DMS53 treated with DMSO at 0.1 percent for 48 hours (cell line): ENCODE measurements around the gene PRAMEF13.
"Not testable (repeated sequence)": the region's sequence is repeated elsewhere in the genome, so short reads cannot be mapped to it uniquely, and the experiment has no call there.

Experiments
- DNase-seq: peaks from one replicate; lab custom pipeline; 2025; ENCODE audit not compliant: unreplicated experiment; lab: John Stamatoyannopoulos, UW

PRAMEF13 gene, protein sequence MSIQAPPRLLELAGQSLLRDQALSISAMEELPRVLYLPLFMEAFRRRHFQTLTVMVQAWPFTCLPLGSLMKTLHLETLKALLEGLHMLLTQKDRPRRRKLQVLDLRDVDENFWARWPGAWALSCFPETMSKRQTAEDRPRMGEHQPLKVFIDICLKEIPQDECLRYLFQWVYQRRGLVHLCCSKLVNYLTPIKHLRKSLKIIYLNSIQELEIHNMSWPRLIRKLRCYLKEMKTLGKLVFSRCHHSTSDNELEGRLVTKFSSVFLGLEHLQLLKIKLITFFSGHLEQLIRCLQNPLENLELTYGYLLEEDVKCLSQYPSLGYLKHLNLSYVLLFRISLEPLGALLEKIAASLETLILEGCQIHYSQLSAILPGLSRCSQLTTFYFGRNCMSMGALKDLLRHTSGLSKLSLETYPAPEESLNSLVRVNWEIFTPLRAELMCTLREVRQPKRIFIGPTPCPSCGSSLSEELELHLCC

DNA sequence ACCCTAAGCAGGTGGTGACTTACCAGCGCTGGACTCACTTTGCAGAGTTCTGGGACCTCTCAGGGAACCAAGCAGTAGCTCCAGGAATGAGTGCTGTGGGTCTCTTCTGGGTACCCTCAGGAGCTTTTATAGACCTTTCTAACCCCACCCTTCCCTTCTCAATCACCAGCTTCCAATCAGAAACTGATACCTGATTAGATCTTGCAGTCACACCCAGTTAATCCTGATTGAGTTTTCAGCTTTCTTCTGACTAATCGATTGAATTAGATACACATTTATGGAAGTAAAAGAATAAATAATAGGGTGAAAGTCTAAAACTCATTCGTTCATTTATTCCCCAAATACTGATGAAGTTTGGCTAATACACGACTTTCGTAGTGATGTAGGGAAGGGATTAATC is at the start of gene PRAMEF13:
Gene PRAMEF13 (minus strand): TSS at position 101 of the 400 bp plus-strand sequence. CDS start 1,820 bp downstream, outside the sequence.
- DNase-seq: not testable (repeated sequence)

DNA sequence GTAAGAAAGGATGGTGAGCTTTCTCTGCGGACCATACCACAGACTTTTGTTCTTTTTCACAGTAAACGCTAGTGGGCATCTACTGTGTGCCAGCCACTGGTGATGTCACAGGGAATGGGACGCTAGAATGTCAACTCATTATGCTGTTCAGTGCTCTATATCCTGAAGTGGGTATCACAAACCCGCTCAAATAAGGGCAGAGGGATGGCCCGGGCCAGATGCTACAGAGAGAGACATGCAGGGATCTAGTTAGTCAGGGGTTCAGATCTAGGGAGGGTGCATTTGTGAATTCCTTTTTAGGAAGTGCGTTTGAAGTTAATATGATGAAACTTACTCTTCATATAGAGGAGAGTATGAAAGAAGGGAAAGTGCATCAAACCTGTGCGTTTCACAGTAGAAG is 45.9 kb upstream of the PRAMEF13 start:
- not testable (repeated sequence) for DNase-seq

DNA sequence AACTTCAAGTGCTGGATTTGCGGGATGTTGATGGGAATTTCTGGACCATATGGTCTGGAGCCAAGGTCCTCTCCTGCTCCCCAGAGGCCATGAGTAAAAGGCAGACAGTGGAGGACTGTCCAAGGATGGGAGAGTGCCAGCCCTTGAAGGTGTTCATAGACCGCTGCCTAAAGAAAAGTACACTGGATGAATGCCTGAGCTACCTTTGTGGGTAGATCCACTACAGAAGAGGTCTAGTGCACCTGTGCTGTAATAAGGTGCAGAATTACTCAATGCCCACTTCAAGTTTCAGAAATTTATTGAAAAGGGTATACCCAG is 45.3 kb upstream of the PRAMEF13 start:
- DNase-seq: not testable (repeated sequence)

DNA sequence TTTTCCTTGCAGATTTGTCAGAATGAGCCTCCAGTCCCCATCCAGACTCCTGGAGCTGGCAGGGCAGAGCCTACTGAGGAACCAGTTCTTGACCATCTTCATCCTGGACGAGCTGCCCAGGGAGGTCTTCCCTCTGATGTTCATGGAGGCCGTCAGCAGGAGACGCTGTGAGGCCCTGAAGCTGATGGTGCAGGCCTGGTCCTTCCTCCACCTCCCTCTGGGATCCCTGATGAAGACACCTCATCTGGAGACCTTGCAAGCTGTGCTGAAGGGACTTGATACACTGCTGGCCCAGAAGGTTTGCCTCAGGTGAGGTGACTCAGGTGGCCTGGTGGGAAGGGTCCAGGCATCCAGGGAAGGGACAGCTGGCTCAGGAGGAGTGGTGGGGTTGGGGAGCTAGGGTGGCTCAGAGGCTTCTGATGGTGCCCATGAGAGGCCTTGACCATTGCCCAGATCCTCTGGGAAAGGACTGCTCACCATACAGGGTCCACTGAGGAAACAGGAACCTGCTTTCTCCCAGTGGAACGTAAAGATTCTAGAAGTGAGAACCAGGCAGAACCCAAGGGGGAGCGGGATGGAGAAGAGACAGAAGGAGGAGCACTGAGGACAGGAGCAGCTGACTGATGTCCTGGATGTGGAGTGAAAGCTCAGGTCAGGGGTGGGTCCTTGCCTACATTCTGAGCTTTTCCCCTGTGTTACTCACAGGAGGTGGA is 44.8 kb upstream of the PRAMEF13 start:
- not testable (repeated sequence) for DNase-seq

DNA sequence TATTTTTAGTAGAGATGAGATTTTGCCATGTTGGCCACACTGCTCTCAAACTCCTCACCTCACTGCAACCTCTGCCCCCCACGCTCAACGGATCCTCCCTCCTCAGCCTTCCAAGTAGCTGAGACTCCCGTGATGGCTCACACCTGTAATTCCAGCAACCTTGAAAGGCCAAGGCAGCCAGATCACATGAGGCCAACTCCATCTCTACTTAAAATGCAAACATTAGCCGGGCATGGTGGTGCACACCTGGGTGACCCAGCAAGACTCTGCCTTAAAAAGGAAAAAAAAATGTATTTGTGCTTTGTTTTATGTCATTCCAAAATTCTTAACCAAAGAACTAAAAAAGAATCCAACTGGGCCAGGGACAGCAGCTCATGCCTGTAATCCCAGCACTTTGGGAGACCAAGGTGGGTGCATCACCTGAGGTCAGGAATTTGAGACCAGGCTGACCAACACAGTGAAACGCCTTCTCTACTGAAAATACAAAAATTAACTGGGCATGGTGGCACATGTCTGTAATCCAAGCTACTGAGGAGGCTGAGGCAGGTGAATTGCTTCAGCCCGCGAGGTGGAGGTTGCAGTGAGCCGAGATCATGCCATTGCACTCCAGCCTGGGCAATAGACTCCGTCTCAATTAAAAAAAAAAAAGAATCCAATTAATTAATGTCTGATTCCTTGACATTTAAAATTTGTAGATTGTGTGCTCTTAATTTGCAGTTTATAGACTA is 42.5 kb upstream of the PRAMEF13 start:
- DNase-seq: not testable (repeated sequence)

DNA sequence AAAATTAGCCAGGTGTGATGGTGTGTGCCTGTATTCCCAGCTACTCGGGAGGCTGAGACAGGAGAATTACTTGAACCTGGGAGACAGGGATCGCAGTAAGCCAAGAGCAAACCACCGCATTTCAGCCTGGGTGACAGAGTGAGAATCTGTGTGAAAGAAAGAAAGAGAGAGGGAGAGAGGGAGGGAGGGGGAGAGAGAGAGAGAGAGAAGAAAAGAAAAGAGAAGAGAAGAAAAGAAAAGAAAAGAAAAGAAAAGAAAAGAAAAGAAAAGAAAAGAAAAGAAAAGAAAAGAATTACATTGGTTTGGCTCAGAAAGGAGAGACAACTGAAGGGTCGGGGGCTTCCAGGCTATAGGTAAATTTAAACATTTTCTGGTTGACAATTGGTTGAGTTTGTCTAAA is 38.4 kb upstream of the PRAMEF13 start:
- not testable (repeated sequence) for DNase-seq

DNA sequence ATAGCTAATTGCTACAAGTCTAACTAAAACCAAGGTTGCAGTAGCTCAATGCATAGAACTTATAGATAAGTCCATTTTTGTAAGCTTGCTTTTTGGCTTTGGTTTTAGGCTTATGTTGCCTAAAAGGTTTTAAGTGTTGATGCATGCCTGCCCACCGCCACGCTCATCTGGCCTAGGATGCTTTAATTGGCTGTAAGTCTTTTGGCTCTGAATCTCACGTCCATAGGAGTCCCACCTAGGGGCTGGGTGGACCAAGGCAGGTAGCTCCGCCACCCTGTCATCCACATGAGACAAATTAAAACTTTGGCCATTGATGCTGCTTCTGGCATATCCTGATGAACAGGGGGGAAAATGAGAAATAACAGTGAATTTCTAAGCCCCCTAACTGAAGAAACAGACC is 36.4 kb upstream of the PRAMEF13 start:
- not testable (repeated sequence) for DNase-seq

DNA sequence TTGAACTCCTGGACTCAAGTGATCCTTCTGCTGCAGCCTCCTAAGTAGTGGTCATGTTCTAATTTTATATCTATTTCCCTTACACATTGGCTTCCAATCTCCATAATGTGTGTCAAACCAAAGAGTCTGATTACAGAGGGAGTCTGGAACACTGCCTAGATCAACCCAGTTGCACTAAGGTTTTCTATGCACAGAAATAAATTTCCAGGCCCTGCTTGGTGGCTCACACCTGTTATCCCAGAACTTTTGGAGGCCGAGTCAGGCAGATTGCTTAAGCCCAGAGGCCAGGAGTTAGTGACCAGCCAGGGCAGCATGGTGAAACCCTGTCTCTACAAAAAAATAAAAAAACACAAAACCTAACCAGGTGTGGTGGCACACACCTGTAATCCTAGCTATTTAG is 32.8 kb upstream of the PRAMEF13 start:
- DNase-seq: not testable (repeated sequence)

DNA sequence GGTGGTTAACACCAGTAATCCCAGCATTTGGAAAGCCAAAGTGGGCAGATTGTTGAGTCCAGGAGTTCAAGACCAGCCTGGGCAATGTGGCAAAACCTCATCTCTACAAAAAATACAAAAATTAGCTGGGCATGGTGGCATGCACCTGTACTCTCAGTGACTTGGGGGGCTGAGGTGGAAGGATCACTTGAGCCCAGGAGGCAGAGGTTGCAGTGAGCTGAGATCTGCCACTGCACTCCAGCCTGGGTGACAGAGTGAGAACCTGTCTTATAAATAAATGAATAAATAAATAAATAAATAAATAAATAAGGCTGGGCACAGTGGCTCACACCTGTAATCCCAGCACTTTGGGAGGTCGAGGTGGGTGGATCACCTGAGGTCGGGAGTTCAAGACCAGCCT is 30.8 kb upstream of the PRAMEF13 start:
- DNase-seq: not testable (repeated sequence)

DNA sequence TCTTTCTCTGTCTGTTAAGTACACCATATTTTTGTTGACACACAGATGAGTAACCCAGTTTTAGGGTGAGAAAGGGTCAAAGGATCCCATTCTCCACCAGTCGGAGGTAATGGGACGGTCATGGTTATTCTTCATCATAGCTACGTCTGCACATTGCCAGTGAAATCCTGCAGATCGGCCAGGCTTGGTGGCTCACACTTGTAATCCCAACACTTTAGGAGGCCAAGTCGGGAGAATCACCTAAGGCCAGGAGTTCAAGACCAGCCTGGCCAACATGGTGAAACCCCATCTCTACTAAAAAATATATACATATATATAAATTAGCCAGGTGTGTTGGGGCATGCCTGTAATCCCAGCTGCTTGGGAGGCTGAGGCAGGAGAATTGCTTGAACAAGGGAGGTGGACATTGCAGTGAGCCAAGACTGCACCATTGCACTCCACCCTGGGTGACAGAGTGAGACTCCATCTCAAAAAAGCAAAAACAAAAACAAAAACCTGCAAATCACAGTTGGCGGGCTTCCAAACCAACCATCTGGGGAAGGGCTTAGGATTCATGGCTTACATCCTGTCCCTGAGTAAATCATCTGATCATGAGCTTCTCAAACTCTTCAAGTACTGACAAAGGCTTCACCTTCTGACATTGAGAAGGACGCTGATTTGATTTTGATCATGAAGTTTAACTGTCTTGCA is 30.0 kb upstream of the PRAMEF13 start:
- DNase-seq: not testable (repeated sequence)

DNA sequence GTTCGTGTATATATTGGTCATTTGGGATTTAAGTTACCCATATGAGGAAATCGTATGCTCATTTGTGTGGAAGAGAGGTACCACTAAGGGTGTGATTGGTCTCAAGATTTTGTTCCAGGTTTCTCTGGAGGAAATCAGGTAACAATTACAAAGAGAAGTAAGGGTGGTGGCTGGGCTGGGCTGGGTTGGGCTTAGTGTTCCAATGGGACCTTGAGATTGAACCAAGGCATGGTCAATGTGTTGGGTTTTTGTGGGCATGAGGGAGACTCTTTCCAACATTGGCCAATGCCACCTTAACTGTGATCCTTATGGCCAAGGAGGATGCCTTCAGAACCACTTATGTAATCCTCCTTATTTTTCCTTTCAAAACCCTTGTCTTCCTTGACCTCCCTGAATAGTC is 29.4 kb upstream of the PRAMEF13 start:
- DNase-seq: not testable (repeated sequence)

DNA sequence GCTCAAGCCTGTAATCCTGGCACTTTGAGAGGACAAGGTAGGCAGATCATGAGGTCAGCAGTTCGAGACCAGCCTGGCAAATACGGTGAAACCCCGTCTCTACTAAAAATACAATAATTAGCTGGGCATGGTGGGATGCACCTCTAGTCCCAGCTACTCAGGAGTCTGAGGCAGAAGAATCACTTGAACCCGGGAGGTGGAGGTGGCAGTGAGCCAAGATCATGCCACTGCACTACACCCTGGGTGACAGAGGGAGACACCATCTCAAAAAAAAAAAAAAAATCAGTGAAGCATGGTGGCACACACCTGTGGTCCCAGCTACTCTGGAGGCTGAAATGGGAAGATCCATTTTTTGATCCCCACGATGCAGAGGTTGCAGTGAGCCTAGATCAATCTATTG is 28.9 kb upstream of the PRAMEF13 start:
- not testable (repeated sequence) for DNase-seq

DNA sequence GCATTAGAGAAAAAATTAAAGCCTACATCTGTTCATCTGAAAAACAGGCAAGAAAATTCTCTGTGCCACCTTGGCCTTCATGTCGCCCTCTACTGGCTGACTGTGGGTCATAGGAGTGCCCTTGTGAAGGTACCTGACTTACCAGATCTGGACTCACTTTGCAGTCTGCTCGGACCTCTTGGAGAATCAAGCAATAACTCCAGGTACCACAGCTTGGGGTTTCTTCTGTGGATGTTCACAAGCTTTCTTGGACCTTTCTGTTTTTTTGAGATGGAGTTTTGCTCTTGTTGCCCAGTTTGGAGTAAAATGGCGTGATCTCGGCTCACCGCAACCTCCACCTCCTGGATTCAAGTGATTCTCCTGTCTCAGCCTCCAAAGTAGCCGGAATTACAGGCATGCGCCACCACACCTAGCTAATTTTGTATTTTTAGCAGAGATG is 27.2 kb upstream of the PRAMEF13 start:
- no peak for DNase-seq

DNA sequence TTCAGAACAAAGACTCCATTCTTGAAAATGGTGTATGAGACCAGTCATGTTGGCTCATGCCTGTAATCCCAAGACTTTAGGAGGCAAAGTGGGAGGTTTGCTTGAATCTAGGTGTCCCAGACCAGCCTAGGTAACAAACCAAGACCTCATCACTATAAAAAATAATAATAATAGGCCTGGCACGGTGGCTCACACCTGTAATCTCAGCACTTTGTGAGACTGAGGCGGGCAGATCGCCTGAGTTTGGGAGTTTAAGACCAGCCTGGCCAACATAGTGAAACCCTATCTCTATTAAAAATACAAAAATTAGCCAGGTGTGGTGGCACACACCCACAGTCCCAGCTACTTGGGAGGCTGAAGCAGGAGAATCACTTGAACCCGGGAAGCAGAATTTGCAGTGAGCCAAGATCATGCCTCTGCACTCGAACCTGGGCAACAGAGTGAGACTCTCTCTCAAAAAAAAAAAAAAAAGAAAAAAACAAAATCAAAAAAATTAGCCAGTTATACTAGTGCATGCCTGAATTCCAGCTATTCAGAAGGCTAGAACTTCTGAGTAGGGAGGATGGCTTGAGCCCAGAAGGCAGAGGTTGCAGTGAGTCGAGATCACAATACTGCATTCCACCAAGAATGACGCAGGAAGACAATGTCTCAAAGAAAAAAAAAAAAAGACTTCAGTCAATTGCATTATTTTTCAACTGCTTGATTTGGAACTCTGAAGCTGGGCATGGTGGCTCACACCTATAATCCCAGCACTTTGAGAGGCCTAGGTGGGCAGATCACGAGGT is 26.3 kb upstream of the PRAMEF13 start:
- not testable (repeated sequence) for DNase-seq

DNA sequence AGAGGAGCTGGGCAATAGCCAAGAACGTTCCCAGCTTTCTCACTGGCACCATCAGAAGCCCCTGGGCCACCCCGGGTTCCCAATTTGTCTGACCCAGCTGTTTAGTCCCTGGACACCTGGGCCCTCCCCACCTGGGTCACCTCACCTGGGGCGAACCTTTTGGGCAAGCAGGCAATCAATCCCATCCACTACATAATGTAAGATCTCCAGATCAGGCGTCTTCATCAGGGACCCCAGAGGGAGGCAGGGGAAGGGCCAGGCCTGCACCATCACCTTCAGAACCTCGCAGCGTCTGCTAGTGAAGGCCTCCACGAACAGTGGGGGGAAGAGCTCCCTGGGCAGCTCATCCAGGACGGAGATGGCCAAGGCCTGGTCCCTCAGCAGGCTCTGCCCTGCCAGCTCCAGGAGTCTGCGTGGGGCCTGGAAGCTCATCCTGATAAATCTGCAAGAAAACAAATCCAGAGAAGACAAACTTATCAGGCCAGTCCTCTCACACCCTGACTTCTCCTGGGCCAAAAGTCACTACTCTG is 24.5 kb upstream of the PRAMEF13 start, which contains the start of gene PRAMEF18:
Gene PRAMEF18 (minus strand): TSS at position 480 of the 530 bp plus-strand sequence. CDS start 48 bp downstream, at position 432.
- not testable (repeated sequence) for DNase-seq

DNA sequence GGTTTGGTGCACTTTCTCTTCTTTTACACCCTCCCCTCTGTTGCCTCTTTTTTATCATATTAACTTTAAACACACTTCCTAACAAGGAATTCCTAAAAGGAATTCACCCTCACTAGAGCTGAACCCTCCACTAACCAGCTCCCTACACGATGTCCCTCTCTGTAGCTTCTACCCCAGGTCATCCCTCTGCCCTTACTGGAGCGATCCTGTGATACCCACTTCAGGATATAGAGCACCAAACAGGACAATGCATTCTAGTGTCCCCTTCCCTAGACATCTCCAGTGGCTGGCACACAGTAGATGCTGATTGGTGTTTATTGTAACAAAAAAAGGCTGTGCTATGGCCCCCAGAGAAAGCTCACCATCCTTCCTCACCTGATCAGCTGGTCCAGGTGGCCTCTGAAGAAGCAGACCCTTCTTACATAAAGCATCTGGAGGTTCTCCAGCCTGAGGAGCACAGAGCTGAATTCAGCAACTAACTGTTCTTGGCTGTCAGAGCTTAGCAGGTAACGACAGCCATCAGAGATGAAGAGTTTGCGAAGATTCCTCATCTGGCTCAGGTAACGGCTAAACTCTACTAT is 23.4 kb upstream of the PRAMEF13 start:
- DNase-seq: no peak

DNA sequence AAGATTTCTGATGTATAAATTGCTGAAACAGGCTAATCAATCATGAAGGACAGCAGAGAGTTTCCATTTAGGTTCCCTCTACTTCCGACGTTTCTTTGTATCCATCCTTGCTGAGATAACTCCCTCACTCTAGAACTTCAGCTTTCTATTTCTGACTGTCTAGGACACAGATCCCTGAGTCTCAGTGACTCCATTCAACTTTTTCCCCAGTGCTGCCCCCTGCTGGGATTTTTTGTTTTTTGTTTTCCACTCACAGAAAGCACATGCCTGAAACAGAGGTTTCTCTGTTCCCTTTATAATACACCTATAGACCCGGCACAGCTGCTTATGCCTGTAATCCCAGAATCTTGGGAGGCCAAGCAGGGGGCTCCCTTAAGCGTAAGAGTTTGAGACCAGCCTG is 21.6 kb upstream of the PRAMEF13 start:
- not testable (repeated sequence) for DNase-seq

DNA sequence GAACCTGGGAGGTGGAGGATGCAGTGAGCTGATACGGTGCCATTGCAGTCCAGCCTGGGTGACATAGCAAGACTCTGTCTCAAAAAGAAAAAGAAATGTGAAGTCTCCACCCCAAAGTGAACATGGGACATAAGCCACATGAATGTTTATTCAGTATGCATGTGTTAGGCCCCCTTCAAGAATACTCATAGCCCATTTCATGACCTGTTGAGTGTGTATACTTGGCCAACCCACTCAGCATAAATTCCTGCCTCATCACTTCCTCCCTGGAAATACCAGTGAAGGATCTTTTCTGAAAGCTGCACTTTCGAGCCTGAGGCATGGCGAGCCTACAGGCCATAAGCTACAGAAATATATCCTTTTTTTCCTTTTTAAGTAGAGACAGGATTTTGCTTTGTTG is 18.0 kb upstream of the PRAMEF13 start:
- DNase-seq: not testable (repeated sequence)

DNA sequence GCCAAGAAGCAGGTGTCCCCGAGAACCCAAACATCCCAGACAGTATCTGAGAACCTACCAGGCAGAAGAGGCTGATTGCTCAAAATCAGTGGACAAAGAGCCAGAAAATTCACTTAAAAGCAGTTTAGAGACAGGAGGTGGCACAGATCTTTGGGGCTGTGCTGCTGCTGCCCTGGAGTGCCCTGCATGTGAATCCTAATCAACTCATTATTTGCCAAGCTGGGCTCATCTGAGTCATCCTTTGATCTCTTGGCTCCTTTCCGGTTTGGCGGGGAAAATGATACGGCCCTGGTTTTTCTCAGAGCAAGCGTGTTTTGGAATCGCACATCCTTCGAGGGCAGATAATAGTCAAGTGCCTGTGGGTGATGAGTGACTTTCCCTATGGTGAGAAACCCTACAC is 15.4 kb upstream of the PRAMEF13 start:
- DNase-seq: not testable (repeated sequence)
